LNCaP clone FGC (cell line): ENCODE results near the gene MSH5.

Source experiments
- DNase-seq: peaks from one replicate; pipeline ENCODE4 v3.0.0-alpha.2; 2011; ENCODE audit warnings: low read depth
- H3K4me3 ChIP-seq: 2 replicates; pipeline ENCODE4 v1.5.1; 2011; ENCODE audit warnings: mild to moderate bottlenecking, low read depth, low read length, control low read depth
- TF ChIP-seq, protein P1 (sequence below): IDR thresholded peaks from 2 replicates; pipeline ENCODE4 v1.5.1; 2012; ENCODE audit warnings: mild to moderate bottlenecking; ENCODE audit not compliant: control insufficient read depth, insufficient read depth; ENCODE audit errors: extremely low read depth

The MSH5 gene

DNA sequence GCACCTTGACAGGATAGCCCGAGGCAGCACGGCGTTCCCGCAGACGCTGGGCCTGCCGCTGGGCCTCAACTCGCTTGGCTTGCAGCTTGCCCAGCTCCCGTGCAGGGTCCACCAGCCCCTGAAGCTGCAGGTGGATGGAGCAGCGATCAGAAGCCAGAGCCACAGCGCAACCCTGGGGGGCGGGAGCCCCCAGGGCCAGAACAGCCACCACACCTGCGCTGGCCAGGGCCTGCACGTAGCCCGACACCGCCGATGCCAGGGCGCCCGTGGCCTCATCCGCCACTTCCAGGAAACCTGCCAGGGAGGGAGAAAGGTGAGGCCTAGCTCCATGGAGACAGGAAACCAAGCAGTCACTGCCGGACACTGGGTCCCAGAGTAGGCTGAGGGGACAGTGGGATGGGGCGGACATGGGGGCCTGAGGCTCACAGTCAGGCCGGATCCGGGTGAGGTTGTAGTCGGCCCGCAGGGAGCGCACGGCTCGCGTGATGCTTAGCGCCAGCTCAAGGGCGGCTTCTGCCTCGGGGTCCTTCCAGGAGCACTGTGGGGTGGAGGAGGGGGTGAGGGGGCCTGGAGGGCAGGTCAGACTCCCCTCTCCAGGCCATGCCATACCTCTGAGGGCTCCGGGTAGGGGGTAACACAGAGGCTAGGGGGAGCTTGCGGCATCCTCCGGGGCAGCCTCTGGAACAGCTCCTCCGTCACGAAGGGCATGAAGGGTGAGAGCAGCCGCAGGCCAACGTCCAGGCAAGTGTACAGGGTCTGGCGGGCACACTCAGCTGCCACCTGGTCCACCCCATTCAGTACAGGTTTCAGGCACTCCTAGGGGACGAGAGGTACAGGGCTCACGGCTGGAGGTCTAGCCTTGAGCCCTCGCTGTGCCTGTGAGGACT is 39.4 kb downstream of the MSH5 start:
- TF ChIP-seq, protein P1, sequence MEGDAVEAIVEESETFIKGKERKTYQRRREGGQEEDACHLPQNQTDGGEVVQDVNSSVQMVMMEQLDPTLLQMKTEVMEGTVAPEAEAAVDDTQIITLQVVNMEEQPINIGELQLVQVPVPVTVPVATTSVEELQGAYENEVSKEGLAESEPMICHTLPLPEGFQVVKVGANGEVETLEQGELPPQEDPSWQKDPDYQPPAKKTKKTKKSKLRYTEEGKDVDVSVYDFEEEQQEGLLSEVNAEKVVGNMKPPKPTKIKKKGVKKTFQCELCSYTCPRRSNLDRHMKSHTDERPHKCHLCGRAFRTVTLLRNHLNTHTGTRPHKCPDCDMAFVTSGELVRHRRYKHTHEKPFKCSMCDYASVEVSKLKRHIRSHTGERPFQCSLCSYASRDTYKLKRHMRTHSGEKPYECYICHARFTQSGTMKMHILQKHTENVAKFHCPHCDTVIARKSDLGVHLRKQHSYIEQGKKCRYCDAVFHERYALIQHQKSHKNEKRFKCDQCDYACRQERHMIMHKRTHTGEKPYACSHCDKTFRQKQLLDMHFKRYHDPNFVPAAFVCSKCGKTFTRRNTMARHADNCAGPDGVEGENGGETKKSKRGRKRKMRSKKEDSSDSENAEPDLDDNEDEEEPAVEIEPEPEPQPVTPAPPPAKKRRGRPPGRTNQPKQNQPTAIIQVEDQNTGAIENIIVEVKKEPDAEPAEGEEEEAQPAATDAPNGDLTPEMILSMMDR: no peak
- no peak for DNase-seq

DNA sequence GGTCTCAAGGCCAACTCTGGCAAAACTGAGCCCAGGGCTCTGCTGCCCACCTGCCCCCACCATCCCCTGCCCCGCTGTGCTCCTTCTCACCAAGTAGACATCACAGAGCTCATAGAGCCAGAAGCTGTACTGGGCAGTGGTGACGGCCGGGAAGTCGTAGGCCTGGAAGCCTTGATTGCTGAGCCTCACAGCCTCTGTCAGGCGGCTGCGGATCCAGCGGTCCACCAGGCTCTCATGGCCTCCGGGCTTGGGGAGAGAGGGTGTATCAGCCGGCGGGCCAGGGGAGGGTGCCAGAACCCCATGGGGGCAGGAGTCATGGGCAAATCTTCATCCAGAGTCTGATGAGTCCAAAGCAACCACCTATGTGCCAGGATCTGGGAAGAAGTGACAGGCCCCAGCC is 40.1 kb downstream of the MSH5 start:
- H3K4me3 ChIP-seq: no peak overlapping the region
- TF ChIP-seq, protein P1: no peak
- DNase-seq: no peak

More for the DNA sequence above, 39.4 kb downstream of the MSH5 start:
- no peak overlapping the region for H3K4me3 ChIP-seq

DNA sequence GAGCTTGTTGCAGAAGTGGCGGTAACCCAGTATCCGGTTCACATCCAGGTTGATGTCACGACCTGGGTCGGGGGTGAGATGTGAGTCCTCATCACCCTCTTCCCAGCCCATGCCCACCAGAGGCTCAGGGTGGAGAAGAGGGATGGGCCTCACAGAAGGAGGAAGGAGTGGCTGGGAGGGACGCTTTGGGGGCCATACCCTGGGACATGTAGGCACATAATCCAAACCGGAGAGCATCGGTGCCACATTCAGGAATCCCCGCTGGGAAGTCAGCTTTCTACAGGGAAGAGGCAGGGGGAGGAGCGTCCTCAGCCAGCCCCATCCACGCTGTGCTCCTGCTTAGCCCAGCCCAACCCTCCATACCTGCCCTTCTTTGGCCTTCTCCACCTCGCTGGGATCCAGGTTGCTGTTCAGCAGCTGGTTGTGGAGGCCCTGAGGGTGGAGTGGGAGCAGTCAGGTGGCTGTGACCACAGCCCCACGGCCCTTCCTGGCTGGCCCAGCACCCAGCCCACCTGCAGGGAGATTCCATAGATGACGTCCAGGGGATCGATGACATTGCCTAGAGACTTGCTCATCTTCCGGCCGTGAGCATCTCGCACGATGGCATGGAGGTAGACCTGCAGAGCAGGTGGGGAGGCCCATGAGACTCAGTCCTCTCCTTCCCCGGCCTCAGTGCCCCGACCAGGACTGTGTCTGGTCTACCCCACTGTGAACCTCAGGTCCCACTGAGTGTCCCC is 40.9 kb downstream of the MSH5 start:
- DNase-seq: no peak
- TF ChIP-seq, protein P1: no peak
- H3K4me3 ChIP-seq: no peak overlapping the region

DNA sequence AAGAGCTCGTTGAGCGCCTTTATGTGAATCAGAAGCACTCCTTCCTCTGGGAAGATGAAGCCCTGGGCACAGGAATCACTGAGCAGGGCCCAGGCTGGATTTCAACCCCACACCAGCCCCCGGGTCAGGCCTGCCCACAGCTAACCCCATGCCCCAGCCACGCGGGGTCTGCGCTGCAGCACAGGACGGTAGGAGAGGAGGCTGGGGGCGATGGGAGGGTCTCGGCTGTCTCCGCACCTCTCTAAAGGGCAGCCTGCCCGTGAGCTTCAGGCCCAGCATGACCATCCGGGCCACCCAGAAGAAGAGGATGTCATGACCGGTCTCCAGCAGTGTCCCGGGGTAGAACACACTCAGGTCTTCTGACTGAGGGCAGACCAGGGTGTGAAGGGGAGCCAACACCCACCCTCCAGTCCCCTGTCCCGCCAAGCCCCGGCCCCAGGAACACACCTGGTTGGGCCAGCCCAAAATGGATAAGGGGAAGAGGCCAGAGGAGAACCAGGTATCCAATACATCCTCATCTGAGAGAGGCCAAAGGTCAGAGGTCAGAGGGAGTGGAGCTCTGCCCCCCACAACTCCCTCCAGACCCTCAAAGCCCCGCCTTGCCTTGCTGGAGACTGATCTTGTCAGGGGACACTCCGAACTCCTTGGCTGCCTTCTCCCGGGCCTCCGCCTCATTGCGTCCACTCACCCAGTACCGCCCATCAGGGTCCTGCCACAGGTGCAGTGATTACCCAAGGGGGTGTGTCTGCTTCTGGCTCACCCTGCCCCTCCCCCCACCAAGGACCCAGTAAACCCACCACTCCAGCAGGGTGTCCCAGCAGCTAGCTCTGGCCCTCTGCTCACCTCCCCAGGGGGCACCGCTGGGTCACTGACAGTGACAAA is 41.7 kb downstream of the MSH5 start:
- TF ChIP-seq, protein P1: no peak
- DNase-seq: no peak

DNA sequence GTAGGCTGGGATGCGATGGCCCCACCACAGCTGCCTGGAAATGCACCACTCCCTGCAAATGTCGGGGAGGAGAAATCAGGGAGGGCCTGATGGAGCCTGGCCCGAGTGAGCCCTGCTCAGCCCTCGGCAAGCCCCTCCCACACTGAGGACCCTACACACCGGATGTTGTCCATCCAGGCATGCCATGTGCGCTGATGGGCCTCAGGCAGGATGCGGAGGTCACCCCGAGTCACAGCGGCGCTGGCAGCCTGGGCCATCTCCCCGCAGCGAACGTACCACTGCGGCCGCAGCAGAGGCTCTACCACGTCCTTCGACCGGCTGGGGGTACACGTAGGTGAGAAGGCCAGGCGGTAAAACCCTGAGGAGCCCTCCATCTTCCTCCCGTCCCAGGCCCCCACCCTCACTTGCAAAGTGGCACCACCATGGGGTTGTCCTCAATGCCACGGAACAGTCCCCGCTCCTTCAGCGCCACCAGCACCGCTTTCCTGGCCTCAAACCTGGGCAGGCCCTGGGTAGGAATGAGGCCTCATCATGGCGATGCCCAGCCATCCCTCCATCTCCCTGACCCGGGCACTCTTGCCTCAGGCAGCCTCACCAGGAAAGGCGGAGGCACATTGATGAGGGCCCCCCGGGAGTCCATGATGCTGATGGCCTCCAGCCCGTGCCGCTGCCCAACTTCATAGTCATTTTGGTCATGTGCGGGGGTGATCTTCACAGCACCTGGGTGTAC is 42.5 kb downstream of the MSH5 start:
- no peak for DNase-seq
- H3K4me3 ChIP-seq: no peak overlapping the region
- TF ChIP-seq, protein P1: no peak

More for the DNA sequence above, 41.7 kb downstream of the MSH5 start:
- H3K4me3 ChIP-seq: no peak overlapping the region
